ENCODE measurements around the gene AIF1. TPM values are rescaled to one million over a fixed set of nuclear protein-coding genes. Genes with fewer than 3 reads are reported as not detected.

The AIF1 gene
- total RNA-seq, 1 experiment from 2014 or later, result not detected

- intact Hi-C loops (cut with micrococcal nuclease), result no loop called here
- Histone ChIP-seq H3K9ac (ENCODE audit: low read length) (no peak overlapping the region), H3K4me2 (ENCODE audit: low read length) (no peak overlapping the region), H3K4me3 (ENCODE audit: low read length) (no peak overlapping the region), H4K20me1 (ENCODE audit: low read length) (no peaks in the 10 kb centered on the region), H2AFZ (ENCODE audit: low read length) (no peak overlapping the region), H3K27me3 (ENCODE audit: low read length) (no peaks in the 10 kb centered on the region), H3K27ac (ENCODE audit: low read length) (no peak overlapping the region), H3K79me2 (ENCODE audit: low read length) (no peaks in the 10 kb centered on the region), H3K9me3 (ENCODE audit: low read length) (no peaks in the 10 kb centered on the region), H3K36me3 (ENCODE audit: low read depth, low read length) (no peaks in the 10 kb centered on the region), H3F3A (ENCODE audit: low read length, unreplicated experiment) (no peaks in the 10 kb centered on the region), H3K9me2 (replicated peaks; ENCODE audit: low read length) (no peaks in the 10 kb centered on the region), H3K4me1 (ENCODE audit: insufficient read depth, low read length) (no peaks in the 10 kb centered on the region; the same call in 1 of the 2 replicates)
- ChIA-PET POLR2A (ENCODE audit: unreplicated experiment) (no interaction called here), CTCF (no interaction called here)
- TF ChIP-seq EZH2 (IDR thresholded peaks at IDR 0.05; ENCODE audit: low read length, unreplicated experiment) (no peak), CTCF (conservative IDR thresholded peaks at IDR 0.05; ENCODE audit: low read depth, low read length) (no peak), EZH2phosphoT487 (IDR thresholded peaks at IDR 0.05; ENCODE audit: borderline replicate concordance, low read length) (no peak)
- ATAC-seq, result no peak
- DNase-seq, result no peak
- no TSS peak for BruUV-seq (replicated peaks)
These were observed 28.3 kb upstream of the AIF1 start for GRCh38 chr6:31586599-31587281.

- no peak for DNase-seq
These were observed 26.9 kb upstream of the AIF1 start for GRCh38 chr6:31587791-31588777.

More at GRCh38 chr6:31587791-31588777, 26.9 kb upstream of the AIF1 start:
- intact Hi-C loops (cut with micrococcal nuclease), result no loop called here
- H3K9me3 ChIP-seq (ENCODE audit: low read length), result no peaks in the 10 kb centered on the region
- ATAC-seq, result no peak
- ChIA-PET CTCF (no interaction called here), POLR2A (ENCODE audit: unreplicated experiment) (no interaction called here)
- no peaks in the 10 kb centered on the region for H3K4me1 ChIP-seq (ENCODE audit: insufficient read depth, low read length)
- H4K20me1 ChIP-seq (ENCODE audit: low read length), result no peaks in the 10 kb centered on the region
- no TSS peak for BruUV-seq (replicated peaks)
- no peaks in the 10 kb centered on the region for H3K79me2 ChIP-seq (ENCODE audit: low read length)
- no peak overlapping the region for H3K4me2 ChIP-seq (ENCODE audit: low read length)
- no peak overlapping the region for H2AFZ ChIP-seq (ENCODE audit: low read length)
- no peaks in the 10 kb centered on the region for H3K9me2 ChIP-seq (replicated peaks; ENCODE audit: low read length)
- H3K4me3 ChIP-seq (ENCODE audit: low read length), result no peak overlapping the region
- no peak for TF ChIP-seq EZH2 (IDR thresholded peaks at IDR 0.05; ENCODE audit: low read length, unreplicated experiment)
- TF ChIP-seq CTCF (conservative IDR thresholded peaks at IDR 0.05; ENCODE audit: low read depth, low read length), result no peak
- no peak for TF ChIP-seq EZH2phosphoT487 (IDR thresholded peaks at IDR 0.05; ENCODE audit: borderline replicate concordance, low read length)
- no peaks in the 10 kb centered on the region for H3K36me3 ChIP-seq (ENCODE audit: low read depth, low read length)
- no peak overlapping the region for H3K27ac ChIP-seq (ENCODE audit: low read length)
- no peaks in the 10 kb centered on the region for H3K27me3 ChIP-seq (ENCODE audit: low read length)
- H3K9ac ChIP-seq (ENCODE audit: low read length), result no peak overlapping the region
- no peaks in the 10 kb centered on the region for H3F3A ChIP-seq (ENCODE audit: low read length, unreplicated experiment)

Data from PC-3 (cell line).